HAP-1 (cell line): ENCODE measurements around the gene SMPD3.

ENCODE experiments used
- DNase-seq, 2 experiments: peaks; one replicate each; pipeline ENCODE4 v3.0.0-alpha.2; 2016 to 2020; ENCODE audit warnings: low spot score in 2 of 2
- H3K27me3 ChIP-seq: fragments of 250-450 bp; sonication (Bioruptor Pico); 2 replicates; pipeline ENCODE4 v1.5.1; 2020; ENCODE audit warnings: low read depth, mild to moderate bottlenecking, moderate library complexity
- H3K36me3 ChIP-seq: fragments of 250-450 bp; sonication (Bioruptor Pico); replicated peaks from 2 replicates; pipeline ENCODE4 v1.5.1; 2020; ENCODE audit warnings: mild to moderate bottlenecking
- H3K4me1 ChIP-seq: fragments of 250-450 bp; sonication (Bioruptor Pico); 2 replicates; pipeline ENCODE4 v1.5.1; 2020; ENCODE audit warnings: mild to moderate bottlenecking
- H3K4me3 ChIP-seq: fragments of 250-450 bp; sonication (Bioruptor Pico); 2 replicates; pipeline ENCODE4 v1.5.1; 2020; ENCODE audit warnings: mild to moderate bottlenecking, moderate library complexity
- H3K9me3 ChIP-seq: fragments of 250-450 bp; sonication (Bioruptor Pico); 2 replicates; pipeline ENCODE4 v1.5.1; 2020; ENCODE audit warnings: mild to moderate bottlenecking, moderate library complexity
- in situ Hi-C: fragments of 300-500 bp; cut with MboI; formaldehyde crosslinking; loops from 3 replicates; pipeline ENCODE4 v1.14.3; 2020; ENCODE audit warnings: low sequenced_read_pairs, inconsistent platforms, mixed read lengths

Gene SMPD3

GRCh38 chr16:68436581-68436980 is 11.7 kb downstream of the SMPD3 start:
- H3K4me1 ChIP-seq: no peaks in the 10 kb centered on the region
- H3K4me3 ChIP-seq: no peak overlapping the region
- no peaks in the 10 kb centered on the region for H3K36me3 ChIP-seq
- in situ Hi-C loops: no loop called here
- H3K27me3 ChIP-seq: 0 out of 2 replicates have a peak, but pooled peaks cover 8% of the 10 kb centered on the region
- H3K9me3 ChIP-seq: peaks cover 3% of the 10 kb centered on the region; the same call in 1 of the 2 replicates
- peak in 1 of 2 experiments; percentile 27 for DNase-seq

GRCh38 chr16:68434624-68435210 is 13.6 kb downstream of the SMPD3 start:
- in situ Hi-C loops: no loop called here
- Histone ChIP-seq H3K4me1 (no peaks in the 10 kb centered on the region), H3K4me3 (no peak overlapping the region), H3K27me3 (0 out of 2 replicates have a peak, but pooled peaks cover 3% of the 10 kb centered on the region), H3K36me3 (no peaks in the 10 kb centered on the region), H3K9me3 (peaks cover 3% of the 10 kb centered on the region; the same call in 1 of the 2 replicates)
- DNase-seq: no peak

GRCh38 chr16:68433316-68433715 is 15.0 kb downstream of the SMPD3 start:
- Histone ChIP-seq H3K4me3 (no peak overlapping the region), H3K27me3 (0 out of 2 replicates have a peak, but pooled peaks cover 3% of the 10 kb centered on the region), H3K9me3 (peaks cover 3% of the 10 kb centered on the region; the same call in 1 of the 2 replicates), H3K36me3 (no peaks in the 10 kb centered on the region), H3K4me1 (no peaks in the 10 kb centered on the region)
- no peak for DNase-seq
- in situ Hi-C loops: no loop called here

- DNase-seq: no peak
- Histone ChIP-seq H3K36me3 (no peaks in the 10 kb centered on the region), H3K9me3 (peaks cover 3% of the 10 kb centered on the region; the same call in 1 of the 2 replicates), H3K27me3 (0 out of 2 replicates have a peak, but pooled peaks cover 3% of the 10 kb centered on the region), H3K4me3 (no peak overlapping the region), H3K4me1 (no peaks in the 10 kb centered on the region)
- in situ Hi-C loops: no loop called here
These were observed 15.6 kb downstream of the SMPD3 start for GRCh38 chr16:68432701-68433100.

GRCh38 chr16:68429076-68429854 is 19.0 kb downstream of the SMPD3 start:
- Histone ChIP-seq H3K9me3 (no peaks in the 10 kb centered on the region), H3K4me1 (no peaks in the 10 kb centered on the region), H3K27me3 (0 out of 2 replicates have a peak, but pooled peaks cover under 1% of the 10 kb centered on the region), H3K4me3 (no peak overlapping the region), H3K36me3 (no peaks in the 10 kb centered on the region)
- no peak for DNase-seq
- in situ Hi-C loops: no loop called here

- no peak overlapping the region for H3K4me3 ChIP-seq
- H3K27me3 ChIP-seq: no peaks in the 10 kb centered on the region
- no peaks in the 10 kb centered on the region for H3K4me1 ChIP-seq
- no peaks in the 10 kb centered on the region for H3K36me3 ChIP-seq
- H3K9me3 ChIP-seq: no peaks in the 10 kb centered on the region
- no peak for DNase-seq
- in situ Hi-C loops: no loop called here
These were observed 20.5 kb downstream of the SMPD3 start for GRCh38 chr16:68427649-68428303.

- no peak overlapping the region for H3K4me3 ChIP-seq
- H3K27me3 ChIP-seq: no peaks in the 10 kb centered on the region
- H3K36me3 ChIP-seq: no peaks in the 10 kb centered on the region
- in situ Hi-C loops: no loop called here
- H3K4me1 ChIP-seq: no peaks in the 10 kb centered on the region
- no peaks in the 10 kb centered on the region for H3K9me3 ChIP-seq
- no peak for DNase-seq
These were observed 22.0 kb downstream of the SMPD3 start for GRCh38 chr16:68426347-68426652.

GRCh38 chr16:68425498-68426346 is 22.6 kb downstream of the SMPD3 start:
- DNase-seq: no peak

GRCh38 chr16:68423771-68424170 is 24.5 kb downstream of the SMPD3 start:
- Histone ChIP-seq H3K27me3 (no peaks in the 10 kb centered on the region), H3K36me3 (no peaks in the 10 kb centered on the region), H3K4me1 (no peaks in the 10 kb centered on the region), H3K4me3 (no peak overlapping the region), H3K9me3 (no peaks in the 10 kb centered on the region)
- DNase-seq: no peak
- in situ Hi-C loops: no loop called here

More at GRCh38 chr16:68425498-68426346, 22.6 kb downstream of the SMPD3 start:
- no peak overlapping the region for H3K4me3 ChIP-seq
- no peaks in the 10 kb centered on the region for H3K27me3 ChIP-seq
- H3K9me3 ChIP-seq: no peaks in the 10 kb centered on the region
- no peaks in the 10 kb centered on the region for H3K36me3 ChIP-seq
- in situ Hi-C loops: no loop called here
- H3K4me1 ChIP-seq: no peaks in the 10 kb centered on the region

- DNase-seq: no peak
- no peaks in the 10 kb centered on the region for H3K4me1 ChIP-seq
- in situ Hi-C loops: no loop called here
- H3K27me3 ChIP-seq: no peaks in the 10 kb centered on the region
- no peak overlapping the region for H3K4me3 ChIP-seq
- H3K9me3 ChIP-seq: no peaks in the 10 kb centered on the region
- H3K36me3 ChIP-seq: no peaks in the 10 kb centered on the region
These were observed 25.8 kb downstream of the SMPD3 start for GRCh38 chr16:68422396-68422960.

- H3K9me3 ChIP-seq: no peaks in the 10 kb centered on the region
- in situ Hi-C loops: no loop called here
- DNase-seq: no peak
- H3K27me3 ChIP-seq: no peaks in the 10 kb centered on the region
- H3K36me3 ChIP-seq: no peaks in the 10 kb centered on the region
- H3K4me3 ChIP-seq: no peak overlapping the region
- no peaks in the 10 kb centered on the region for H3K4me1 ChIP-seq
These were observed 27.2 kb downstream of the SMPD3 start for GRCh38 chr16:68421076-68421475.

GRCh38 chr16:68420366-68420942 is 27.9 kb downstream of the SMPD3 start:
- no peaks in the 10 kb centered on the region for H3K36me3 ChIP-seq
- DNase-seq: no peak
- in situ Hi-C loops: no loop called here
- no peak overlapping the region for H3K4me3 ChIP-seq
- no peaks in the 10 kb centered on the region for H3K4me1 ChIP-seq
- no peaks in the 10 kb centered on the region for H3K9me3 ChIP-seq
- no peaks in the 10 kb centered on the region for H3K27me3 ChIP-seq
